Panc1 (cell line): ENCODE results near the gene BAHCC1.

ENCODE experiments used
- POLR2AphosphoS5 ChIP-seq: IDR thresholded peaks from 2 replicates; pipeline ENCODE4 v1.6.1; 2012; ENCODE audit warnings: mild to moderate bottlenecking, low read depth, low read length, moderate library complexity
- REST ChIP-seq, 2 experiments: IDR thresholded peaks; 2 replicates each; pipeline ENCODE4 v1.6.1; 2011 to 2012; ENCODE audit warnings: low read depth in 2 of 2, control low read depth in 1 of 2, low read length in 1 of 2, mild to moderate bottlenecking in 1 of 2, moderate library complexity in 1 of 2; ENCODE audit not compliant: insufficient read depth in 1 of 2
- SIN3A ChIP-seq: IDR thresholded peaks from 2 replicates; pipeline ENCODE4 v1.6.1; 2012; ENCODE audit warnings: low read depth, mild to moderate bottlenecking, low read length, moderate library complexity, borderline replicate concordance; ENCODE audit not compliant: insufficient read depth
- TCF7L2 ChIP-seq: IDR thresholded peaks from 2 replicates; pipeline ENCODE4 v1.6.1; 2011; ENCODE audit warnings: mild to moderate bottlenecking, low read depth, low read length, inconsistent platforms
- TF ChIP-seq, protein P1 (sequence below): fragments of 450-650 bp; IDR thresholded peaks from 2 replicates; pipeline ENCODE4 v1.5.1; 2017; ENCODE audit warnings: mild to moderate bottlenecking

GRCh38 chr17:81420769-81421462 is 25.7 kb downstream of the BAHCC1 start:
- TF ChIP-seq, protein P1, sequence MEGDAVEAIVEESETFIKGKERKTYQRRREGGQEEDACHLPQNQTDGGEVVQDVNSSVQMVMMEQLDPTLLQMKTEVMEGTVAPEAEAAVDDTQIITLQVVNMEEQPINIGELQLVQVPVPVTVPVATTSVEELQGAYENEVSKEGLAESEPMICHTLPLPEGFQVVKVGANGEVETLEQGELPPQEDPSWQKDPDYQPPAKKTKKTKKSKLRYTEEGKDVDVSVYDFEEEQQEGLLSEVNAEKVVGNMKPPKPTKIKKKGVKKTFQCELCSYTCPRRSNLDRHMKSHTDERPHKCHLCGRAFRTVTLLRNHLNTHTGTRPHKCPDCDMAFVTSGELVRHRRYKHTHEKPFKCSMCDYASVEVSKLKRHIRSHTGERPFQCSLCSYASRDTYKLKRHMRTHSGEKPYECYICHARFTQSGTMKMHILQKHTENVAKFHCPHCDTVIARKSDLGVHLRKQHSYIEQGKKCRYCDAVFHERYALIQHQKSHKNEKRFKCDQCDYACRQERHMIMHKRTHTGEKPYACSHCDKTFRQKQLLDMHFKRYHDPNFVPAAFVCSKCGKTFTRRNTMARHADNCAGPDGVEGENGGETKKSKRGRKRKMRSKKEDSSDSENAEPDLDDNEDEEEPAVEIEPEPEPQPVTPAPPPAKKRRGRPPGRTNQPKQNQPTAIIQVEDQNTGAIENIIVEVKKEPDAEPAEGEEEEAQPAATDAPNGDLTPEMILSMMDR = no peak
- no peak for TF ChIP-seq REST (IDR thresholded peaks at IDR 0.05; ENCODE audit: insufficient read depth in 1 of 2, low read depth in 2 of 2, low read length in 1 of 2)
- no peak for TF ChIP-seq TCF7L2
- no peak for TF ChIP-seq POLR2AphosphoS5
- TF ChIP-seq SIN3A = no peak
